H1 (cell line): Measurements from ENCODE around the gene CAB39L. TPM values are rescaled to one million over a fixed set of nuclear protein-coding genes. Genes with fewer than 3 reads are reported as not detected.
"Not testable (repeated sequence)": the region's sequence is repeated elsewhere in the genome, so short reads cannot be mapped to it uniquely, and the experiment has no call there.

Source experiments
- CTCF ChIA-PET: fragments of 300-600 bp; sonication (Branson Sonifier 250); formaldehyde crosslinking; loops from one replicate; lab custom pipeline; 2021; ENCODE audit not compliant: partially characterized antibody; lab: Charles Lee
- POLR2A ChIA-PET: fragments of 300-600 bp; sonication (Branson Sonifier 250); formaldehyde crosslinking; loops from one replicate; lab custom pipeline; 2021; ENCODE audit warnings: inconsistent platforms; ENCODE audit not compliant: partially characterized antibody; lab: Charles Lee
- DNase-seq, 2 experiments: peaks; one replicate each; pipeline versions ENCODE4 v3.0.0 to v3.0.0-alpha.2; 2010 to 2022; ENCODE audit warnings: low spot score in 2 of 2, low read depth in 1 of 2, mixed read lengths in 1 of 2
- FAIRE-seq: peaks from 2 replicates; lab custom pipeline; 2011; peaks lifted over from hg19 to GRCh38; lab: Jason Lieb, UNC
- H2AFZ ChIP-seq: 2 replicates; pipeline ENCODE4 v1.8.1; 2012; ENCODE audit warnings: low read length, inconsistent platforms
- H2AK5ac ChIP-seq: 2 replicates; pipeline ENCODE4 v1.6.1; 2013; ENCODE audit warnings: low read depth, low read length
- H2BK120ac ChIP-seq: replicated peaks from 2 replicates; pipeline ENCODE3; 2013; ENCODE audit warnings: low read depth, low read length, inconsistent platforms
- H2BK12ac ChIP-seq: 2 replicates; pipeline ENCODE4 v1.6.1; 2013; ENCODE audit warnings: low read depth, low read length
- H2BK15ac ChIP-seq: 2 replicates; pipeline ENCODE4 v1.6.1; 2013; ENCODE audit warnings: low read length
- H2BK20ac ChIP-seq: 2 replicates; pipeline ENCODE4 v1.6.1; 2013; ENCODE audit warnings: low read length
- H2BK5ac ChIP-seq: 2 replicates; pipeline ENCODE4 v1.6.1; 2013; ENCODE audit warnings: low read depth, low read length
- H3K14ac ChIP-seq: 2 replicates; pipeline ENCODE4 v1.6.1; 2013; ENCODE audit warnings: inconsistent platforms; ENCODE audit not compliant: insufficient read length
- H3K18ac ChIP-seq: 2 replicates; pipeline ENCODE4 v1.6.1; 2013; ENCODE audit warnings: low read length; ENCODE audit errors: extremely low read depth
- H3K23ac ChIP-seq: 2 replicates; pipeline ENCODE4 v1.6.1; 2013; ENCODE audit warnings: inconsistent platforms; ENCODE audit not compliant: insufficient read length
- H3K23me2 ChIP-seq: 2 replicates; pipeline ENCODE4 v1.6.1; 2013; ENCODE audit warnings: low read depth, low read length
- H3K27ac ChIP-seq: 2 replicates; pipeline ENCODE4 v1.6.1; 2011; ENCODE audit warnings: low read depth, low read length, inconsistent platforms
- H3K27me3 ChIP-seq, 4 experiments: replicated peaks in 1 of 4; 1 replicate in 1 of 4; 2 replicates in 3 of 4; pipeline versions ENCODE4 v1.6.1 to v1.8.1; 2011 to 2013; ENCODE audit warnings: low read length in 3 of 4, mild to moderate bottlenecking in 3 of 4, inconsistent platforms in 2 of 4, mixed read lengths in 2 of 4, moderate library complexity in 1 of 4; ENCODE audit not compliant: control insufficient read depth in 3 of 4, insufficient read depth in 3 of 4; ENCODE audit errors: extremely low read depth in 1 of 4
- H3K36me3 ChIP-seq, 4 experiments: 2 replicates each; pipeline versions ENCODE4 v1.6.1 to v1.8.1; 2011 to 2013; ENCODE audit warnings: mild to moderate bottlenecking in 4 of 4, low read length in 3 of 4, moderate library complexity in 2 of 4, control low read depth in 1 of 4, inconsistent platforms in 1 of 4; ENCODE audit not compliant: insufficient read depth in 4 of 4, control insufficient read depth in 2 of 4
- H3K4ac ChIP-seq: replicated peaks from 2 replicates; pipeline ENCODE3; 2013; ENCODE audit warnings: low read length, low read depth, mixed read lengths, inconsistent platforms; ENCODE audit not compliant: insufficient read length
- H3K4me1 ChIP-seq, 4 experiments: replicated peaks in 1 of 4; 1 replicate in 1 of 4; 2 replicates in 3 of 4; pipeline versions ENCODE4 v1.6.1 to v1.8.1; 2011 to 2013; ENCODE audit warnings: low read length in 3 of 4, inconsistent platforms in 2 of 4, mixed read lengths in 1 of 4; ENCODE audit not compliant: insufficient read depth in 4 of 4, control insufficient read depth in 3 of 4
- H3K4me2 ChIP-seq, 2 experiments: 2 replicates each; pipeline versions ENCODE4 v1.6.1 to v1.8.1; 2011 to 2013; ENCODE audit warnings: low read depth in 2 of 2, low read length in 2 of 2, control low read depth in 1 of 2, inconsistent platforms in 1 of 2, mild to moderate bottlenecking in 1 of 2; ENCODE audit not compliant: insufficient read depth in 1 of 2
- H3K4me3 ChIP-seq, 4 experiments: fragments of 200-600, 300-600 bp in 1 of 4; sonication (generic), shearing (Covaris generic), sonication (Bioruptor Twin) in 1 of 4; 2 replicates each; pipeline versions ENCODE4 v1.5.1 to v1.8.1; 2011 to 2016; ENCODE audit warnings: low read length in 4 of 4, low read depth in 3 of 4, control low read depth in 2 of 4, inconsistent platforms in 2 of 4, mild to moderate bottlenecking in 2 of 4, mixed read lengths in 1 of 4, moderate library complexity in 1 of 4; ENCODE audit not compliant: insufficient read depth in 2 of 4; ENCODE audit errors: extremely low read depth in 1 of 4
- H3K56ac ChIP-seq: replicated peaks from 2 replicates; pipeline ENCODE3; 2013; ENCODE audit warnings: low read depth, mild to moderate bottlenecking, mixed read lengths, low read length, inconsistent platforms; ENCODE audit not compliant: insufficient read length
- H3K79me1 ChIP-seq: 2 replicates; pipeline ENCODE4 v1.6.1; 2013; ENCODE audit warnings: low read depth, low read length, control low read depth
- H3K79me2 ChIP-seq, 2 experiments: 2 replicates each; pipeline versions ENCODE4 v1.6.1 to v1.8.1; 2012 to 2013; ENCODE audit warnings: low read length in 2 of 2, mild to moderate bottlenecking in 2 of 2, inconsistent platforms in 1 of 2; ENCODE audit not compliant: insufficient read depth in 2 of 2, control insufficient read depth in 1 of 2
- H3K9ac ChIP-seq, 4 experiments: replicated peaks in 1 of 4; 1 replicate in 1 of 4; 2 replicates in 3 of 4; pipeline versions ENCODE4 v1.6.1 to v1.8.1; 2011 to 2013; ENCODE audit warnings: low read depth in 3 of 4, low read length in 3 of 4, control low read depth in 2 of 4, mild to moderate bottlenecking in 2 of 4, moderate library complexity in 2 of 4, inconsistent platforms in 1 of 4; ENCODE audit errors: extremely low read depth in 1 of 4
- H3K9me3 ChIP-seq, 2 experiments: 2 replicates each; pipeline versions ENCODE4 v1.6.1 to v1.8.1; 2012 to 2013; ENCODE audit warnings: mild to moderate bottlenecking in 2 of 2, moderate library complexity in 2 of 2, control low read depth in 1 of 2, inconsistent platforms in 1 of 2, low read depth in 1 of 2, low read length in 1 of 2, mixed read lengths in 1 of 2; ENCODE audit not compliant: insufficient read depth in 2 of 2
- H4K20me1 ChIP-seq, 2 experiments: replicated peaks in 1 of 2; 2 replicates each; pipeline versions ENCODE3 to v1.8.1; 2011 to 2013; ENCODE audit warnings: inconsistent platforms in 2 of 2, low read length in 2 of 2, mild to moderate bottlenecking in 1 of 2; ENCODE audit not compliant: insufficient read depth in 2 of 2, control insufficient read depth in 1 of 2
- H4K5ac ChIP-seq: 2 replicates; pipeline ENCODE4 v1.6.1; 2013; ENCODE audit warnings: low read length, low read depth, mixed read lengths, inconsistent platforms; ENCODE audit not compliant: insufficient read length
- H4K8ac ChIP-seq: 2 replicates; pipeline ENCODE4 v1.8.0; 2013; ENCODE audit warnings: mild to moderate bottlenecking, moderate library complexity, low read length, inconsistent platforms; ENCODE audit not compliant: insufficient read depth; ENCODE audit errors: extremely low read depth
- H4K91ac ChIP-seq: replicated peaks from 2 replicates; pipeline ENCODE3; 2013; ENCODE audit warnings: low read length, mixed read lengths, inconsistent platforms; ENCODE audit not compliant: insufficient read length
- WGBS, 2 experiments: shearing (Covaris generic) in 1 of 2; methylation state at CpG; one replicate each; pipeline versions ENCODE4 v1.1.6 to v1.1.7; 2013 to 2015; ENCODE audit warnings: low lambda C conversion rate in 2 of 2, mixed read lengths in 2 of 2, inconsistent platforms in 1 of 2, low coverage in 1 of 2, missing lambda C conversion rate in 1 of 2; ENCODE audit not compliant: insufficient replicate concordance in 2 of 2, insufficient coverage in 1 of 2, insufficient read length in 1 of 2; ENCODE audit errors: extremely low coverage in 1 of 2, missing lambda C conversion rate in 1 of 2; 5-methylcytosine and 5-hydroxymethylcytosine counted together
- polyA plus RNA-seq, 7 experiments: library from polyadenylated mRNA; depleted of rRNA in 3 of 7; stranded (reverse) in 5 of 7; unstranded in 2 of 7; fragments of >200 nt in 5 of 7; fragments of 200-250 nt in 2 of 7; gene quantifications; 1 replicate in 5 of 7; 2 replicates in 1 of 7; 4 replicates in 1 of 7; pipeline versions ENCODE4 v1.2.1 to v1.2.3, GENCODE V29; 2011 to 2013; ENCODE audit warnings: missing spikeins in 2 of 7, mixed read lengths in 2 of 7
- total RNA-seq: library from RNA; stranded (reverse); fragmentation: NEBNext Ultra II Directional; extraction: Animal tissue kit (Norgen Biotek cat#: 25700); gene quantifications from 2 replicates; pipeline ENCODE4 v1.2.1, GENCODE V29; 2021

The CAB39L gene
- total and polyA plus RNA-seq, 2 of the 8 experiments (the other 6 are each of a cell fraction or from before 2014, with no cell fraction given) = 2.5 to 4.8 TPM

DNA sequence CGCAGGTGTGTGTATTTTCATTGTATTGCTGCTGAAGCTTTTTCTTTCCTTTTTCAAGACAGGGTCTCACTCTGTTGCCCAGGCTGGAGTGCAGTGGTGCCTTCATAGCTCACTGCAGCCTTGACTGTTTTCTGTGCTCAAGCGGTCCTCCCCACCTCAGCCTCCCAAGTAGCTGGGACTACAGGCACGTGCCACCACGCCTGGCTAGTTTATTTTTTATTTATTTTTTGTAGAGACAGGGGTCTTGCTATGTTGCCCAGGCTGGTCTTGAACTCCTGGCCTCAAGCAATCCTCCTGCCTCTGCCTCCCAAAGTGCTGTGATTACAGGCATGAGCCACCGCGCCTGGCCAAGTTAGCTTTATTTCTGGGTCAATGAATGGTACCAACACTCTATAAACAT lies 149.1 kb downstream of the CAB39L start:
- H2BK5ac ChIP-seq, H2AK5ac ChIP-seq, H2BK12ac ChIP-seq, H3K79me1 ChIP-seq, H2BK15ac ChIP-seq, H2AFZ ChIP-seq, H4K91ac ChIP-seq, H4K8ac ChIP-seq, H4K5ac ChIP-seq, H3K14ac ChIP-seq, H3K27ac ChIP-seq, H3K23me2 ChIP-seq, H2BK20ac ChIP-seq, H2BK120ac ChIP-seq, H3K56ac ChIP-seq, H3K18ac ChIP-seq, H3K4me2 ChIP-seq, H3K23ac ChIP-seq, FAIRE-seq, H3K27me3 ChIP-seq, H3K9me3 ChIP-seq, H4K20me1 ChIP-seq, H3K4ac ChIP-seq, H3K9ac ChIP-seq, H3K4me3 ChIP-seq, H3K4me1 ChIP-seq, H3K36me3 ChIP-seq, H3K79me2 ChIP-seq: not testable (repeated sequence)
- CTCF ChIA-PET = interaction anchor here (0.6 to 1.7 kb wide), 7 partner anchors 8 to 614 kb away, joined by 3 to 5 read pairs (median 4); no protein-coding TSS in a partner anchor
- 92% methylated on average over 6 of the region's 6 CpGs; no CpG with 5 or more reads in 1 of the 2 experiments for WGBS, 2 experiments
- DNase-seq = peak in 1 of 2 experiments; percentile 7
- POLR2A ChIA-PET = interaction anchor here (0.5 to 1.3 kb wide), 3 partner anchors 11 to 494 kb away, joined by 3 read pairs; no protein-coding TSS in a partner anchor
